ENCODE data around the gene LSM8.

GRCh38 chr7:118214051-118214832 lies 30.3 kb downstream of the LSM8 start:
- TF ChIP-seq CTCF (IDR thresholded peaks at IDR 0.05) (no peak), IRF1 (CRISPR knock-in tag; IDR thresholded peaks at IDR 0.05) (no peak), FOXP1 (CRISPR knock-in tag; IDR thresholded peaks at IDR 0.05; ENCODE audit: borderline replicate concordance) (no peak), CREB1 (CRISPR knock-in tag; IDR thresholded peaks at IDR 0.05) (no peak), FOXP4 (CRISPR knock-in tag; IDR thresholded peaks at IDR 0.05) (0 out of 2 replicates have a peak, but pooled peaks have one; percentile 12), TEAD1 (CRISPR knock-in tag; IDR thresholded peaks at IDR 0.05) (0 out of 2 replicates have a peak, but pooled peaks have one; percentile 33)
